GM19397 (cell line): ENCODE measurements around the gene OR6C70.
"Not testable (repeated sequence)": the region's sequence is repeated elsewhere in the genome, so short reads cannot be mapped to it uniquely, and the experiment has no call there.

Experiments
- ATAC-seq: cut with Tn5 transposase; IDR thresholded peaks from one replicate; pipeline ENCODE4 v1.9.1; 2021; ENCODE audit warnings: mild to moderate bottlenecking, moderate library complexity; ENCODE audit not compliant: unreplicated experiment

OR6C70 gene

DNA sequence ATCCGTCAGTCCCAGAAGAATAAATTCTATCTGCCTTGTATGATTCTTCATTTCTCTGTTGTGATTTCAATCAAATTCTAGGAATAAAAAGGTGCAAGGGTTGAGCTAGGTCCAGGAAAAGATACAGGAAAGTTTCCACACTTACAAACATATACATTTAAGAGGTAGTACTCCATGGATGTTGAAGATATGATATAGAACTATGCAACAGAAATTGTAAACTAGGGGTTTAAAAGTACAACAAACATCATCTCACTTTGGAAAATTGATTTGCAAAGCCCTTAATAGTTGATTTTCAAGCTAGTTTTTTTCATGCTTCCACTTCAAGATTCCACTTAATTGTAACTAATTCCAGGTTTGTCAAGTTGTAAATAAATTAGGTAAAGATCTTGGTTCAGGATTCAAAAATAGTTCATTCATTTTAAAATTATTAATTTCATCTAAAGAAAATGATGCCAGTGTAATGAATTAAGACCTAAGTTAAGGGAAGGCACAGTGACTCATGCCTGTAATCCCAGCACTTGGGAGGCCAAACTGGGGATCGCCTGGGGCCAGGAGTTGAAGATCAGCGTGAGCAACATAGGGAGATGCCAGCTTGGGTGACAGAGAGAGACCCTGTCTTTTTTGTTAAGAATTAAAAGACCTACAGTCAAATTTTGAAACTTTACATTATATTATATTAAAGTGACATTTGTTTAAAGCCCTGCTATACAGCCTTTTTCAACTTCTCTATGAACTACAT lies at the start of gene OR6C70:
TSS of gene OR6C70 (minus strand) at position 51 of the 742 bp plus-strand sequence. CDS start at position 51, 0 bp downstream.
- ATAC-seq: no peak

DNA sequence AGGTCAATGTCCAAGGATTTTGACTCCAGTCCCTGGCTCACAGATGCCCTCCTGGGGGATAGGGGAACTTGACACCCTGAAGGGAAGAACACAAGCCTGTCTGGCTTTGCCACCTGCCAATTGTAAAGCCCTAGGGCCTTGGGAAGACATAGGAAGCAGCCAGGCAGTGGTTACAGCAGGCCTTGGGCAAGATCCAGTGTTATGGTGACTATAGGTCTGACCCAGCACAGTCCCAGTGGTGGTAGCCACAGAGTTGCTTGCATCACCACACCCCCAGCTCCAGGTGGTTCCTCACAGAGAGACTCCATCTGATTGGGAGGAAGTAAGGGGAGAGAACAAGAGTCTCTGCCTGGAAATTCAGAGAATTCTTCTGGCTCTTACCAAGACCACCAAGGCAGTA lies 46.5 kb upstream of the OR6C70 start:
- no peak for ATAC-seq

GRCh38 chr12:55515696-55516095 lies 45.8 kb upstream of the OR6C70 start:
- ATAC-seq: no peak

DNA sequence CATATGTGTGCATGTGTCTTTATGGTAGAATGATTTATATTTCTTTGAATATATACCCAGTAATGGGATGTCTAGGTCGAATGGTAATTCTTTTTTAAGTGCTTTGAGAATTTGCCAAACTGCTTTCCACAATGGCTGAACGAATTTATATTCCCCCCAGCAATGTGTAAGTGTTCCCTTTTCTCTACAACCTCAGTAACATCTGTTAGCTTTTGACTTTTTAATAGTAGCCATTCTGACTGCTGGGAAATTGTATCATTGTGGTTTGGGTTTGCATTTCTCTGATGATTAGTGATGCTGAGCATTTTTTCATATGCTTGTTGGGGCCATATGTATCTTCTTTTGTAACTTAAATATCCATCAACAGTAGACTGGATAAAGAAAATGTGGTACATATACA lies 31.7 kb upstream of the OR6C70 start:
- ATAC-seq: no peak

GRCh38 chr12:55499810-55500252 lies 29.9 kb upstream of the OR6C70 start:
- no peak for ATAC-seq

DNA sequence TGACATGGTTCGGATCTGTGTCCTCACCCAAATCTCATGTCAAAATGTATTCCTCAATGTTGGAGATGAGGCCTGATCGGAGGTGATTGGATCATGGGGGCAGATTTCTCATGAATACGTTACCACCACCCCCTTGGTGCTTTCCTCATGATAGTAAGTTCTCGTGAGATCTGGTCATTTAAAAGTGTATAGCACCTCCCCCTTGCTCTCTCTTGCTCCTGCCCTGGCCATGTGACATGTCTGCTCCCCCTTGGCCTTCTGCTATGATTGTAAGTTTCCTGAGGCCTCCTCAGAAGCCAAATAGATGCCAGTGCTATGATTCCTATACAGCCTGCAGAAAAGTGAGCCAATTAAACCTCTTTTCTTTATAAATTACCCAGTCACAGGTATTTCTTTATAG lies 29.3 kb upstream of the OR6C70 start:
- ATAC-seq: no peak

DNA sequence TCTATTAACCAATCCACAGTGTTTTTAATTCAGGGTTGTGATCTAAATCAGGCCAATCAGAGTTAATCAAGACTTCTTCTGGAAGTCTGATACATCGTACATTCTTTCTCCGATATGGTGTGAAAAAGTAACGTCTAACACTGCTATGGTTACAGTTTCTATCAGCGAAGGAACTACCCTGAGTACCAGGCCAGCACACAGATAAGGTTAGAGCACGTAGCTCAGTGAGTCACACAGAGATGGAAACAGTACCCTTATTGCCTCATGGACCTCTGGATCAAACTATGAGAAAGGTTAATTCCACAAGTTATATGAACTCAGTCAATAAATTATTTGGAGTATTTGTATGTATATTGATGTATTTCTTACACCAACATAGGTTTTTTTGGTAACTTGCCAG lies 25.6 kb upstream of the OR6C70 start:
- ATAC-seq: no peak

DNA sequence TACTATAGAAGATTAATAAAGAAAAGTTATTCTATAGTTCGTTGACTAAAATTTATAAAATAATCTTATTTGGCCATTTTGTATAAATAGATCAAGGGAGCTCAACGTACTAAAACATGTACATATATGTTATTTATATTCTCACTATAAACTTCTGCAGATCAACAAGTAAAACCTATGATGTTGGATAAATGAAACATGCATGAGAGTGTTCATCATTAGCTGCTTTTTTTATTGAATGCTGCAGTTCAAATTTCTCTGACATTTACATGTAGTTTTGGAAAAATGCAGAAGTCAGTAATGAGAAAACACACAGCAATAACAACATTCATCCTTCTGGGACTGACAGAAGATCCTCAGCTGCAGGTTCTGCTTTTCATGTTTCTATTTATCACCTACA lies 22.1 kb upstream of the OR6C70 start, which contains the start of gene OR6C68:
TSS of gene OR6C68 (plus strand) at position 301 of the 400 bp plus-strand sequence. CDS start at position 301, 0 bp downstream.
- ATAC-seq: no peak

DNA sequence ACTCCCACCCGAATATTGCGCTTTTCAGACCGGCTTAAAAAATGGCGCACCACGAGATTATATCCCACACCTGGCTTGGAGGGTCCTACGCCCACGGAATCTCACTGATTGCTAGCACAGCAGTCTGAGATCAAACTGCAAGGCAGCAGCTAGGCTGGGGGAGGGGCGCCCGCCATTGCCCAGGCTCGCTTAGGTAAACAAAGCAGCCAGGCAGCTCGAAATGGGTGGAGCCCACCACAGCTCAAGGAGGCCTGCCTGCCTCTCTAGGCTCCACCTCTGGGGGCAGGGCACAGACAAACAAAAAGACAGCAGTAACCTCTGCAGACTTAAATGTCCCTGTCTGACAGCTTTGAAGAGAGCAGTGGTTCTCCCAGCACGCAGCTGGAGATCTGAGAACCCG lies 14.3 kb upstream of the OR6C70 start:
- ATAC-seq: not testable (repeated sequence)

- not testable (repeated sequence) for ATAC-seq
These were observed 9.2 kb upstream of the OR6C70 start for GRCh38 chr12:55479136-55479535.

- no peak for ATAC-seq
These were observed 2.3 kb upstream of the OR6C70 start for GRCh38 chr12:55472264-55472663.

GRCh38 chr12:55469291-55469690 lies 647 bp downstream of the OR6C70 start:
- no peak for ATAC-seq

DNA sequence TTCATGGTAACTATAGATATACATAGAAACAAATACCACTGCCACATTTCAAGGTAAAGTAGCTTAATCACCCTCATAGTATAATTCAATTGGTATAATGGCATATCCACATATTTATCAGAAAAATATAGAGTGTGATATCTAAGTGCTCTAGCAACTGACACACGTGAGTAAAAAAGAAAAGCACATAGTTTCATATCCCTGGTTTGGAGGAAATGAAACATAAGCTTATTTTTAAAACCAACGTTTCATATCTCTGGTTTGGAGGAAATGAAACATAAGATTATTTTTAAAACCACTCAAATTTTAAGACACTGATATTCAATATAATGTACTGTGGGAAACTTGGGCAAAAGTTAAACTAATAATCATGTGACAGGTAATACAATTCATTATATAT lies 2.1 kb downstream of the OR6C70 start:
- no peak for ATAC-seq

GRCh38 chr12:55464926-55465325 lies 5.0 kb downstream of the OR6C70 start:
- not testable (repeated sequence) for ATAC-seq

DNA sequence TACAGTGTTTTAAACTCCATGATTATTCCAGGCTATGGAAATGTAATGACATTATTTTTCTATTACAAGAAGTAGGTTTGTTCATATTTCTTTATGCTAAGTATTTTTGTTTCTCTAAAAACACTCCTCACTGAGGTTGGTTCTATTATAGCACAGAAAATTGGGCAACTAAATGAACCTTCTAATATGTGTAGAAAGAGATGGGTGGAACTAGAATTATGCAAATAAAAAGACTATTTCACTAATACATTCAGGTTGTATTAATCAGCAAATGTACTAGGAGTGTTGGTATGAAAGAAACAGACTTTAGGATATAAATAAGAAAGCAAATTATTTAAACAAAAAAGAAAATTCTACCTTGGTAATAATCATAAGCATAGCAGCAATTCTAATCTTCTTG lies 21.1 kb downstream of the OR6C70 start:
- ATAC-seq: no peak

DNA sequence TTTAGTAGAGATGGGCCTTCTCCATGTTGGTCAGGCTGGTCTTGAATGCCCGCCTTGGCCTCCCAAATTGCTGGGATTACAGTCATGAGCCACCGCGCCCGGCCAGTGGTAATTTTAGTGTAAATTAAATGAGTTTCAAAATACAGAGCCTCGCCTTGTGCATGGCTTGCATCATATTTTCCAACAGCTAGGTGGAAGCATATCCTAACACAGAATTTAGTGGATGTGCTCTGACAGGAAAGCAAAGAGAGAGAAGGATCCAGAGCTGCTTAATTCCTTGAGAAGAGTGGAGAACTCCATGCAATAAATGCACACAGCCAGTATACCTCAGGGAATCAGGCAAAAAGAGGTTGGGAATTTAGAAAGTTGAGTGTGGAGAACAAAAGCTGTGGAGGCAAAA lies 23.6 kb downstream of the OR6C70 start:
- ATAC-seq: no peak

- ATAC-seq: no peak
These were observed 24.6 kb downstream of the OR6C70 start for GRCh38 chr12:55445357-55445756.

GRCh38 chr12:55443776-55444175 lies 26.2 kb downstream of the OR6C70 start, which contains the start of gene OR6C2:
TSS of gene OR6C2 (plus strand) at chr12:55444076. CDS start at chr12:55452214, 8,138 bp downstream.
- ATAC-seq: no peak

GRCh38 chr12:55441233-55441632 lies 28.7 kb downstream of the OR6C70 start:
- not testable (repeated sequence) for ATAC-seq

DNA sequence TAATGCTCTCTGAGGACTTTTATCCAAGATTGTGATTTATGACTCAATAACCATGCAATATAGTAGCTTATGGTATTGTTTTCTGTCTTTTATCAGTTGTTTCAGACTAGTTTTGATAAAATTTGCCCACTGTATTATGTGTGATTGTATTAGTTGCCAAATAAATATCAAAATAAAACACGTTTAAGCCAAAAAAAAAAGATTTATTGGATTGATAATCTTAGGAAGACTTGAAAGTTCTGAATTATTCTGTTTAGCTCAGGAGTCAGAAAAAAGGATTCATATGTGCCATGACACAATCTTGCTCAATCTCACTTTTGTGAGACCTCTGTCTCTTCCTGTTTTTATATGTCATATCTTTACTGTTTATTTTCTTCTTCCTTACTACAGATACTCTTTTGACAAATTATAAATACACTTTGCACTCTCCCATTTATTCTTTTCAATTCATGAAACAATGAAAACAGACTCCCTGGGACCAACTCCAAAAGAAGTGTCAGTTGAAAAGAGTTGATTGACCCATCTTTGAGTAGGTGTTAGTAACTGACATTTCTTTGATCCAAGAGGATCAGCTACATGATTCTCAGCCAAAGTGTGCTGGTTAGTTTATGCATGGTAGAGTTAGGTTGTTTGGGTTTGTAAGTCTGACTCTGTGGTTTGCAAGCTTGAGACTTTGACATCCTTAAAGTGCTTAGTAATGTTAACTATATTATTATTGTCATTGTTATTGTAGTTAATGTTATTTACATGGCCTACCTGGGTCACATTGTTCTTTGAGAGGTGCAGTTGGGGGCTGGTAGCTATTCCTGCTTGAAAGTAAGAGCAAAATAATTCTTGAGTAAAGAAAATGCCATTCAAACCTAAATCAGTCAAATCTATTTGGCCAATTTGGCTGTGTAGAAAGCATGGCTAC lies 41.4 kb downstream of the OR6C70 start:
- ATAC-seq: no peak

GRCh38 chr12:55425954-55426353 lies 44.0 kb downstream of the OR6C70 start, which contains the start of gene OR6C76:
TSS of gene OR6C76 (plus strand) at chr12:55426254. CDS start at chr12:55426254, 0 bp downstream.
- no peak for ATAC-seq
